GM12891 (cell line): Measurements from ENCODE around the gene SLC9B2.

Experiments used
- PAX5 ChIP-seq: IDR thresholded peaks from 2 replicates; pipeline ENCODE4 v1.6.1; 2011; ENCODE audit warnings: low read length, moderate library complexity, mild to moderate bottlenecking; ENCODE audit not compliant: insufficient read depth, severe bottlenecking
- POLR2A ChIP-seq: IDR thresholded peaks from 2 replicates; pipeline ENCODE4 v1.6.1; 2011; ENCODE audit warnings: low read depth, low read length, control low read depth
- POLR2AphosphoS5 ChIP-seq: IDR thresholded peaks from 2 replicates; pipeline ENCODE4 v1.6.1; 2011; ENCODE audit warnings: low read depth, low read length, control low read depth

GRCh38 chr4:103067841-103068547, 8.6 kb downstream of the SLC9B2 start:
- no peak for TF ChIP-seq POLR2AphosphoS5
- TF ChIP-seq POLR2A = no peak
- TF ChIP-seq PAX5 = no peak
